H9 (cell line): ENCODE data around the gene MTG2. TPM values are rescaled to one million over a fixed set of nuclear protein-coding genes. Genes with fewer than 3 reads are reported as not detected.

ENCODE experiments used
- DNase-seq: peaks from one replicate; pipeline ENCODE4 v3.0.0-alpha.2; 2017
- H2AFZ ChIP-seq: one replicate; pipeline ENCODE4 v1.6.1; 2013; ENCODE audit warnings: mild to moderate bottlenecking, low read length, control low read depth, moderate library complexity
- H2AK5ac ChIP-seq: 2 replicates; pipeline ENCODE4 v1.6.1; 2013; ENCODE audit warnings: low read length, control low read depth, mixed read lengths; ENCODE audit not compliant: insufficient read length
- H2BK120ac ChIP-seq: one replicate; pipeline ENCODE4 v1.6.1; 2013; ENCODE audit warnings: low read depth, mild to moderate bottlenecking, low read length, control low read depth, inconsistent platforms; ENCODE audit not compliant: poor library complexity, severe bottlenecking
- H2BK12ac ChIP-seq: 2 replicates; pipeline ENCODE4 v1.6.1; 2013; ENCODE audit warnings: low read length, control low read depth, mixed read lengths, low read depth; ENCODE audit not compliant: insufficient read length
- H2BK15ac ChIP-seq: 2 replicates; pipeline ENCODE4 v1.6.1; 2013; ENCODE audit warnings: low read depth, low read length, control low read depth
- H2BK20ac ChIP-seq: one replicate; pipeline ENCODE4 v1.6.1; 2013; ENCODE audit warnings: low read depth, mild to moderate bottlenecking, low read length, control low read depth, inconsistent platforms; ENCODE audit not compliant: poor library complexity, severe bottlenecking
- H2BK5ac ChIP-seq: 2 replicates; pipeline ENCODE4 v1.6.1; 2013; ENCODE audit warnings: low read length, control low read depth, mixed read lengths; ENCODE audit not compliant: insufficient read length
- H3K14ac ChIP-seq: 2 replicates; pipeline ENCODE4 v1.6.1; 2013; ENCODE audit warnings: low read length, control low read depth; ENCODE audit not compliant: insufficient read depth
- H3K18ac ChIP-seq: 2 replicates; pipeline ENCODE4 v1.6.1; 2013; ENCODE audit warnings: low read depth, mild to moderate bottlenecking, mixed read lengths, low read length, control low read depth; ENCODE audit not compliant: insufficient read length
- H3K23ac ChIP-seq: 2 replicates; pipeline ENCODE4 v1.6.1; 2013; ENCODE audit warnings: low read length, control low read depth, mixed read lengths, low read depth; ENCODE audit not compliant: insufficient read length
- H3K23me2 ChIP-seq: 2 replicates; pipeline ENCODE4 v1.6.1; 2013; ENCODE audit warnings: low read depth, mild to moderate bottlenecking, mixed read lengths, low read length, control low read depth; ENCODE audit not compliant: insufficient read length, poor library complexity, severe bottlenecking
- H3K27ac ChIP-seq: 2 replicates; pipeline ENCODE4 v1.5.1; 2013; ENCODE audit warnings: low read length, control low read depth, mixed read lengths, low read depth; ENCODE audit not compliant: insufficient read length
- H3K27me3 ChIP-seq: 2 replicates; pipeline ENCODE4 v1.6.1; 2013; ENCODE audit warnings: low read length, control low read depth, inconsistent platforms; ENCODE audit not compliant: insufficient read depth
- H3K4ac ChIP-seq: 2 replicates; pipeline ENCODE4 v1.6.1; 2013; ENCODE audit warnings: low read depth, mild to moderate bottlenecking, control low read depth, inconsistent platforms, low read length, moderate library complexity
- H3K4me1 ChIP-seq: 2 replicates; pipeline ENCODE4 v1.6.1; 2013; ENCODE audit warnings: low read length, control low read depth, inconsistent platforms; ENCODE audit not compliant: insufficient read depth
- H3K4me2 ChIP-seq: 2 replicates; pipeline ENCODE4 v1.6.1; 2013; ENCODE audit warnings: low read length, control low read depth, mixed read lengths; ENCODE audit not compliant: insufficient read length, insufficient read depth
- H3K56ac ChIP-seq: 2 replicates; pipeline ENCODE4 v1.6.1; 2013; ENCODE audit warnings: low read depth, mild to moderate bottlenecking, mixed read lengths, low read length, control low read depth; ENCODE audit not compliant: insufficient read length
- H3K79me1 ChIP-seq: 2 replicates; pipeline ENCODE4 v1.6.1; 2013; ENCODE audit warnings: low read depth, mild to moderate bottlenecking, moderate library complexity, low read length, control low read depth, inconsistent platforms; ENCODE audit not compliant: insufficient read depth, poor library complexity, severe bottlenecking
- H3K79me2 ChIP-seq: 2 replicates; pipeline ENCODE4 v1.6.1; 2013; ENCODE audit warnings: low read length, control low read depth, inconsistent platforms; ENCODE audit not compliant: insufficient read depth
- H3K9ac ChIP-seq: 2 replicates; pipeline ENCODE4 v1.6.1; 2013; ENCODE audit warnings: low read length, control low read depth, mixed read lengths; ENCODE audit not compliant: insufficient read length; ENCODE audit errors: extremely low read depth
- H3K9me3 ChIP-seq: one replicate; pipeline ENCODE4 v1.6.1; 2013; ENCODE audit warnings: low read depth, low read length, inconsistent platforms; ENCODE audit not compliant: control insufficient read depth
- H3T11ph ChIP-seq: one replicate; pipeline ENCODE4 v1.6.1; 2013; ENCODE audit warnings: mild to moderate bottlenecking, low read length, control low read depth, inconsistent platforms
- H4K20me1 ChIP-seq: one replicate; pipeline ENCODE4 v1.6.1; 2013; ENCODE audit not compliant: control insufficient read depth, insufficient read length, insufficient read depth
- H4K5ac ChIP-seq: 2 replicates; pipeline ENCODE4 v1.6.1; 2013; ENCODE audit warnings: low read depth, mild to moderate bottlenecking, mixed read lengths, low read length, control low read depth; ENCODE audit not compliant: insufficient read length
- H4K8ac ChIP-seq: replicated peaks from 2 replicates; pipeline ENCODE4 v1.6.1; 2013; ENCODE audit warnings: low read length, control low read depth, mixed read lengths, low read depth; ENCODE audit not compliant: insufficient read length
- H4K91ac ChIP-seq: 2 replicates; pipeline ENCODE4 v1.6.1; 2013; ENCODE audit warnings: low read depth, mild to moderate bottlenecking, moderate library complexity, mixed read lengths, low read length, control low read depth; ENCODE audit not compliant: insufficient read length
- H3K27ac Mint-ChIP-seq, 3 experiments: 2 replicates in 2 of 3; 3 replicates in 1 of 3; pipeline ENCODE4 v1.8.0; 2020 to 2021; ENCODE audit warnings: mixed read lengths in 3 of 3, mild to moderate bottlenecking in 1 of 3, moderate library complexity in 1 of 3
- H3K27me3 Mint-ChIP-seq: 2 replicates; pipeline ENCODE4 v1.8.0; 2021; ENCODE audit warnings: low read depth, mild to moderate bottlenecking, moderate library complexity, mixed read lengths
- H3K36me3 Mint-ChIP-seq, 3 experiments: 2 replicates in 2 of 3; 3 replicates in 1 of 3; pipeline ENCODE4 v1.8.0; 2020 to 2021; ENCODE audit warnings: low read depth in 3 of 3, mixed read lengths in 3 of 3; ENCODE audit not compliant: insufficient read depth in 1 of 3
- H3K4me1 Mint-ChIP-seq, 2 experiments: 2 replicates each; pipeline ENCODE4 v1.8.0; 2020; ENCODE audit warnings: mixed read lengths in 2 of 2
- H3K4me3 Mint-ChIP-seq, 2 experiments: 2 replicates in 1 of 2; 3 replicates in 1 of 2; pipeline ENCODE4 v1.8.0; 2020 to 2021; ENCODE audit warnings: mild to moderate bottlenecking in 2 of 2, mixed read lengths in 2 of 2, moderate library complexity in 1 of 2
- H3K9me3 Mint-ChIP-seq, 2 experiments: 2 replicates in 1 of 2; 3 replicates in 1 of 2; pipeline ENCODE4 v1.8.0; 2020; ENCODE audit warnings: mild to moderate bottlenecking in 2 of 2, mixed read lengths in 2 of 2, moderate library complexity in 1 of 2
- CTCF ChIP-seq: fragments of 200-600 bp; sonication (generic); conservative IDR thresholded peaks from 3 replicates; pipeline ENCODE4 v1.8.0; 2021; ENCODE audit warnings: antibody characterized with exemption, mild to moderate bottlenecking
- WGBS: extraction: QIAGEN DNeasy Blood & Tissue Kit; methylation state at CpG from one replicate; pipeline ENCODE4 v1.1.7; 2013; ENCODE audit warnings: missing lambda C conversion rate, low lambda C conversion rate, mixed read lengths; ENCODE audit not compliant: insufficient read length; ENCODE audit errors: extremely low coverage; 5-methylcytosine and 5-hydroxymethylcytosine counted together
- total RNA-seq: library from RNA; stranded (reverse); gene quantifications from 2 replicates; pipeline ENCODE4 v1.2.1, GENCODE V29; 2021

MTG2 gene
- total RNA-seq, 1 experiment from 2014 or later, result 25.1 TPM

- H2AFZ ChIP-seq, result no peak overlapping the region
- H3K4me1 ChIP-seq, result peaks cover 9% of the 10 kb centered on the region; the same call in 1 of the 2 replicates
- no peak overlapping the region for H3K18ac ChIP-seq
- H4K8ac ChIP-seq, result no peak overlapping the region
- DNase-seq, result no peak
- H4K91ac ChIP-seq, result no peak overlapping the region
- no peak overlapping the region for H3K27ac ChIP-seq
- H3K27me3 Mint-ChIP-seq, result no peaks in the 10 kb centered on the region
- no peaks in the 10 kb centered on the region; a peak in 1 of 5 replicates for H3K9me3 Mint-ChIP-seq
- no peak overlapping the region for H3K23ac ChIP-seq
- no peak overlapping the region for H3T11ph ChIP-seq
- peaks cover 16 to 23% (median 19%) of the 10 kb centered on the region in 3 experiments for H3K36me3 Mint-ChIP-seq
- H2BK5ac ChIP-seq, result no peak overlapping the region
- H3K27ac Mint-ChIP-seq, result peak overlapping the region in 1 of 3 experiments; percentile 85; a peak in 1 of 7 replicates
- no peak overlapping the region for H3K9ac ChIP-seq
- peak overlapping the region; percentile 76 to 85; a peak in 4 of 5 replicates for H3K4me3 Mint-ChIP-seq
- no peak overlapping the region for H3K14ac ChIP-seq
- peak overlapping the region; percentile 51 for H3K56ac ChIP-seq
- no CpG with 5 or more reads among the region's 7 CpGs for WGBS
- peaks cover 66% of the 10 kb centered on the region for H3K79me2 ChIP-seq
- TF ChIP-seq CTCF, result no peak
- no peak overlapping the region for H2BK15ac ChIP-seq
- H4K20me1 ChIP-seq, result no peaks in the 10 kb centered on the region
- no peaks in the 10 kb centered on the region for H3K9me3 ChIP-seq
- H3K4ac ChIP-seq, result no peak overlapping the region
- H4K5ac ChIP-seq, result no peak overlapping the region
- peaks cover 11% of the 10 kb centered on the region for H3K79me1 ChIP-seq
- no peak overlapping the region for H2BK120ac ChIP-seq
- no peak overlapping the region for H2BK20ac ChIP-seq
- H3K23me2 ChIP-seq, result peaks cover 7% of the 10 kb centered on the region
- H3K4me1 Mint-ChIP-seq, result peaks cover 48% of the 10 kb centered on the region in 2 experiments
- H2AK5ac ChIP-seq, result no peak overlapping the region
- H2BK12ac ChIP-seq, result no peak overlapping the region
- H3K4me2 ChIP-seq, result no peak overlapping the region
- no peaks in the 10 kb centered on the region for H3K27me3 ChIP-seq
Observed at GRCh38 chr20:62145688-62146018, 37.2 kb upstream of the MTG2 start.
